NCI-H1694 treated with DMSO at 0.1 percent for 48 hours (cell line): Measurements from ENCODE around the gene BRF1.
A peak's percentile ranks its signal among the peaks of the same experiment; 100 is the strongest.

ENCODE experiments used
- DNase-seq: peaks from one replicate; lab custom pipeline; 2025; lab: John Stamatoyannopoulos, UW

Gene BRF1

GRCh38 chr14:105260959-105261358 is 39.8 kb downstream of the BRF1 start:
- no peak for DNase-seq

GRCh38 chr14:105258846-105259245 is 42.0 kb downstream of the BRF1 start:
- DNase-seq = no peak

GRCh38 chr14:105257464-105257863 is 43.3 kb downstream of the BRF1 start:
- DNase-seq = no peak

- no peak for DNase-seq
Observed at GRCh38 chr14:105256292-105256960, 44.4 kb downstream of the BRF1 start.

GRCh38 chr14:105255021-105255507 is 45.7 kb downstream of the BRF1 start:
- peak; percentile 25 for DNase-seq

- DNase-seq = no peak
Observed at GRCh38 chr14:105253329-105253682, 47.5 kb downstream of the BRF1 start.

- DNase-seq = no peak
Observed at GRCh38 chr14:105252552-105253328, 48.1 kb downstream of the BRF1 start.

- DNase-seq = no peak
Observed at GRCh38 chr14:105251920-105252319, 48.9 kb downstream of the BRF1 start.

- DNase-seq = peak; percentile 93
Observed at GRCh38 chr14:105250986-105251385, 49.8 kb downstream of the BRF1 start.

GRCh38 chr14:105250008-105250366 is 50.8 kb downstream of the BRF1 start:
- DNase-seq = no peak

- no peak for DNase-seq
Observed at GRCh38 chr14:105249182-105250007, 51.4 kb downstream of the BRF1 start.

GRCh38 chr14:105248368-105249181 is 52.2 kb downstream of the BRF1 start, which contains the start of gene BTBD6:
TSS of gene BTBD6 (plus strand) at chr14:105248533. CDS start at chr14:105248712, 179 bp downstream.
- peak; percentile 16 for DNase-seq

- DNase-seq = no peak
Observed at GRCh38 chr14:105247715-105248367, 53.0 kb downstream of the BRF1 start.

- DNase-seq = no peak
Observed at GRCh38 chr14:105247026-105247425, 53.8 kb downstream of the BRF1 start.

- DNase-seq = no peak
Observed at GRCh38 chr14:105244334-105244733, 56.5 kb downstream of the BRF1 start.

- no peak for DNase-seq
Observed at GRCh38 chr14:105241641-105242040, 59.2 kb downstream of the BRF1 start.

GRCh38 chr14:105240811-105241576 is 59.8 kb downstream of the BRF1 start:
- DNase-seq = no peak

- no peak for DNase-seq
Observed at GRCh38 chr14:105229099-105229655, 71.6 kb downstream of the BRF1 start.

GRCh38 chr14:105228562-105228961 is 72.2 kb downstream of the BRF1 start:
- no peak for DNase-seq

GRCh38 chr14:105227346-105227745 is 73.5 kb downstream of the BRF1 start:
- DNase-seq = no peak
